Body of pancreas (tissue), 4 donors: Measurements from ENCODE around the gene CRLF1. TPM values are rescaled to one million over a fixed set of nuclear protein-coding genes. Genes with fewer than 3 reads are reported as not detected.

Experiments used
- ATAC-seq: fragments of 150-250 bp; one replicate; pipeline ENCODE4 v1.9.1; 2016
- DNase-seq, 4 donors: peaks; one replicate each; pipeline ENCODE4 v3.0.0-alpha.2; 2019
- H3K27ac ChIP-seq, 4 donors: fragments of 200-600 bp; sonication (generic); 1 replicate in 3 of 4; 2 replicates in 1 of 4; pipeline versions ENCODE4 v1.5.1 to v1.6.1; 2016 to 2019; ENCODE audit warnings: mild to moderate bottlenecking in 1 of 4, mixed read lengths in 1 of 4, moderate library complexity in 1 of 4
- H3K27me3 ChIP-seq, 2 donors: fragments of 200-600 bp; sonication (generic); one replicate each; pipeline ENCODE4 v1.6.0; 2016; ENCODE audit warnings: mild to moderate bottlenecking in 1 of 2
- H3K36me3 ChIP-seq, 2 donors: fragments of 200-600 bp; sonication (generic); replicated peaks in 1 of 2; 2 replicates each; pipeline ENCODE4 v1.5.1; 2016; ENCODE audit warnings: low read depth in 2 of 2; ENCODE audit not compliant: insufficient read depth in 1 of 2
- H3K4me1 ChIP-seq: fragments of 200-600 bp; sonication (generic); one replicate; pipeline ENCODE4 v1.6.0; 2016
- H3K4me3 ChIP-seq, 2 donors: fragments of 200-600 bp; sonication (generic); 1 replicate in 1 of 2; 2 replicates in 1 of 2; pipeline ENCODE4 v1.5.1; 2016 to 2019
- H3K9me3 ChIP-seq, 3 donors: fragments of 200-600 bp; sonication (generic); 1 replicate in 2 of 3; 2 replicates in 1 of 3; pipeline ENCODE4 v1.5.1; 2016
- POLR2A ChIP-seq, 3 donors: fragments of 450-650 bp; IDR thresholded peaks; one replicate each; pipeline ENCODE4 v1.6.1; 2016; ENCODE audit warnings: antibody characterized with exemption in 3 of 3, mild to moderate bottlenecking in 2 of 3
- whole genome bisulfite sequencing, 2 donors: methylation state at CpG; one replicate each; pipeline ENCODE4 v1.1.5; 2017; 5-methylcytosine and 5-hydroxymethylcytosine counted together
- intact Hi-C: fragments of 100-400 bp; cut with DNase I; formaldehyde crosslinking; loops from one replicate; pipeline ENCODE4 v1.15.1; 2023
- total RNA-seq, 2 donors: library from RNA; depleted of rRNA; stranded (reverse); fragments of >200 nt; gene quantifications; one replicate each; pipeline ENCODE4 v1.1.0, GENCODE V29; 2016
- TF ChIP-seq, protein P1 (sequence below), 7 experiments: fragments of 450-650 bp in 4 of 7; fragments of 200-600 bp in 3 of 7; sonication (generic) in 3 of 7; IDR thresholded peaks; one replicate each; pipeline ENCODE4 v1.5.1; 2016 to 2019; ENCODE audit warnings: antibody characterized with exemption in 7 of 7

Gene CRLF1
- total RNA-seq, 2 donors from 2014 or later = 23.3 to 40.2 TPM

DNA sequence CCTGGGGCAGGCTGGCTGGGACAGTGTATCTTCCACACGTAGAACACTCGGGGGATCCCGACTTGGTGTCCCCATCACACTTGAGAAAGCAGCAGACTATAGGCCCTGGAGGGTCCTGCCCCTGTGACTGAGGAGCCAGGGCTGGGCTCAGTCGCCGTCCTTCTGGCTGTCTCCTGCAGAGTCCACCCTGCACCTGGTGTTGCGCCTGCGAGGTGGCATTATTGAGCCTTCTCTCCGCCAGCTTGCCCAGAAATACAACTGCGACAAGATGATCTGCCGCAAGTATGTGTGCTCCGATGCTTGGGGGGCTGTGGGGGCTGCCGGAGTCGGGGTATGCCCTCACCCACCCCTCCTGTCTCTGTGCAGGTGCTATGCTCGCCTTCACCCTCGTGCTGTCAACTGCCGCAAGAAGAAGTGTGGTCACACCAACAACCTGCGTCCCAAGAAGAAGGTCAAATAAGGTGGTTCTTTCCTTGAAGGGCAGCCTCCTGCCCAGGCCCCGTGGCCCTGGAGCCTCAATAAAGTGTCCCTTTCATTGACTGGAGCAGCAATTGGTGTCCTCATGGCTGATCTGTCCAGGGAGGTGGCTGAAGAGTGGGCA is 31.8 kb downstream of the CRLF1 start:
- intact Hi-C loops = no loop called here
- Histone ChIP-seq H3K36me3 (peaks cover 11 to 14% of the 10 kb centered on the region in 2 donors), H3K27ac (no peak overlapping the region), H3K9me3 (no peaks in the 10 kb centered on the region), H3K4me1 (peaks cover 20% of the 10 kb centered on the region), H3K27me3 (no peaks in the 10 kb centered on the region), H3K4me3 (no peak overlapping the region)
- WGBS, 2 donors = 92 to 93% methylated on average over 3 to 15 of the region's 18 CpGs
- ATAC-seq (no peak), DNase-seq (no peak)
- TF ChIP-seq, protein P1, sequence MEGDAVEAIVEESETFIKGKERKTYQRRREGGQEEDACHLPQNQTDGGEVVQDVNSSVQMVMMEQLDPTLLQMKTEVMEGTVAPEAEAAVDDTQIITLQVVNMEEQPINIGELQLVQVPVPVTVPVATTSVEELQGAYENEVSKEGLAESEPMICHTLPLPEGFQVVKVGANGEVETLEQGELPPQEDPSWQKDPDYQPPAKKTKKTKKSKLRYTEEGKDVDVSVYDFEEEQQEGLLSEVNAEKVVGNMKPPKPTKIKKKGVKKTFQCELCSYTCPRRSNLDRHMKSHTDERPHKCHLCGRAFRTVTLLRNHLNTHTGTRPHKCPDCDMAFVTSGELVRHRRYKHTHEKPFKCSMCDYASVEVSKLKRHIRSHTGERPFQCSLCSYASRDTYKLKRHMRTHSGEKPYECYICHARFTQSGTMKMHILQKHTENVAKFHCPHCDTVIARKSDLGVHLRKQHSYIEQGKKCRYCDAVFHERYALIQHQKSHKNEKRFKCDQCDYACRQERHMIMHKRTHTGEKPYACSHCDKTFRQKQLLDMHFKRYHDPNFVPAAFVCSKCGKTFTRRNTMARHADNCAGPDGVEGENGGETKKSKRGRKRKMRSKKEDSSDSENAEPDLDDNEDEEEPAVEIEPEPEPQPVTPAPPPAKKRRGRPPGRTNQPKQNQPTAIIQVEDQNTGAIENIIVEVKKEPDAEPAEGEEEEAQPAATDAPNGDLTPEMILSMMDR (IDR thresholded peaks at IDR 0.05) = no peak
- TF ChIP-seq POLR2A (IDR thresholded peaks at IDR 0.05) = no peak

DNA sequence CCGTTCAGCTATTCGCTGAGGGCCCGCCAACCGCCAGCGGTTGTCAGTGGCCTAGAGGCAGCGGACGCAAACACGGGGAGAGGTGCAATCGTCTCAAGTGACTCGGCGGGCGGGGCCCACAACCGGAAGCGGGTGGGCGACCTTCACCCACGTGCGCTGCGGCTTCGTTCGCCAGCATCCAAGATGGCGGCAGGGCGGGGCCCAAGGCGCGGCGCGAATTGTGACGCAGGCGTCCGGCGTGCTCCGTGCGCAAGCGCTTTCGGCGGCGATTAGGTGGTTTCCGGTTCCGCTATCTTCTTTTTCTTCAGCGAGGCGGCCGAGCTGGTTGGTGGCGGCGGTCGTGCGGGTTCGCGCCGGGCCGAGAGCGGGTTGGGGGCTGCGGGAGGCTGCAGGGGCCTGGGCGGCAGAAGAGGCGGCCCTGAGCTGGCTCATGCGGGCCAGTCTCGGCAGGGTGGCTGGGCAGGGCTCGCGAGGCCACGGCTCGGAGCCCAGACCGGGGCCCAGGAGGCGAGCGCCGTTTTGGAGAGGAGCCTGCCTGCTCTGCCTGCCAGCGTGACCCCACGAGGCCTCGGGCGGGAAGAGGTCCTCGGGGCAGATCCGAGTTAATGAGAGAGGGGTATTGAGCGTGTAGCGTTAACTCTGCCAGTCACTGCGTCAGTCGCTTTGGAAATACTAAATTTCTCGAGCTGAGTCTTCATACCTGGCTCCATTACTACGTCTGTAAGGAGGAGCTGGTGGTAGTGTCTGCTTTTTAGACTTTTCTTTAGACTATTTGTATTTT is 34.8 kb downstream of the CRLF1 start, which contains the start of gene UBA52:
Gene UBA52 (plus strand): TSS at position 294 of the 781 bp plus-strand sequence. CDS start 1,444 bp downstream, outside the sequence.
- peak within 1 kb of the TSS; percentile 40 to 84 for H3K4me3 ChIP-seq

DNA sequence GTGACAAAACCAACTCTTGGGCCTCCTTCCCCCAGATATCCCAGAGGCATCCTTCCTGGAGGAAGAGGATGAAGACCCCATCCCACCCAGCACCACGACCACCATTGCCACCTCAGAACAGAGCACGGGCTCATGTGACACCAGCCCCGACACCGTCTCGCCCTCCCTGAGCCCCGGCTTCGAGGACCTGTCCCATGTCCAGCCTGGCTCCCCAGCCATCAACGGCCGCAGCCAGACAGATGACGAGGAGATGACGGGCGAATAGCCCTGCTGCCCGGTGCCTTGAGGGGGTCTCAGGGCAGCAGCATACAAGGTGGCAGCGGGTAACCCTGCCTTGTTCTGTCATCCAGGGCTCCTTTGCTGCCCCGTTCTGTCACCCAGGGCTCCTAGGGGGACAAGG is 38.2 kb downstream of the CRLF1 start:
- H3K9me3 ChIP-seq = no peaks in the 10 kb centered on the region
- peaks cover 16 to 35% of the 10 kb centered on the region in 2 donors for H3K36me3 ChIP-seq
- no peak overlapping the region for H3K4me3 ChIP-seq
- intact Hi-C loops = loop anchor here (10.0 kb wide), 1 partner anchor 104 kb away; no protein-coding TSS in a partner anchor
- peaks cover 16% of the 10 kb centered on the region for H3K4me1 ChIP-seq
- 84 to 100% methylated on average over 1 to 12 of the region's 15 CpGs for WGBS, 2 donors
- ATAC-seq (no peak), DNase-seq (no peak)
- H3K27ac ChIP-seq = no peak overlapping the region
- TF ChIP-seq POLR2A (IDR thresholded peaks at IDR 0.05) = no peak
- no peaks in the 10 kb centered on the region for H3K27me3 ChIP-seq

More for the DNA sequence above, 34.8 kb downstream of the CRLF1 start, which contains the start of gene UBA52:
- intact Hi-C loops = no loop called here
- peak within 1 kb of the TSS; percentile 64 to 85 (median 80) for H3K27ac ChIP-seq
- no peaks in the 10 kb centered on the region for H3K9me3 ChIP-seq
- no peaks in the 10 kb centered on the region for H3K27me3 ChIP-seq
- DNase-seq = peak; percentile 98 to 99 (median 98)
- H3K4me1 ChIP-seq = peaks cover 20% of the 10 kb centered on the region
- 1% methylated on average over 19 to 75 of the region's 75 CpGs for WGBS, 2 donors
- H3K36me3 ChIP-seq = peaks cover 18 to 28% of the 10 kb centered on the region in 2 donors
- peak; percentile 68 to 89 (median 82) for TF ChIP-seq POLR2A (IDR thresholded peaks at IDR 0.05)
- TF ChIP-seq, protein P1 (IDR thresholded peaks at IDR 0.05) = peak in 3 of 7 experiments; percentile 22 to 30 (median 24)
- ATAC-seq = peak; percentile 97

DNA sequence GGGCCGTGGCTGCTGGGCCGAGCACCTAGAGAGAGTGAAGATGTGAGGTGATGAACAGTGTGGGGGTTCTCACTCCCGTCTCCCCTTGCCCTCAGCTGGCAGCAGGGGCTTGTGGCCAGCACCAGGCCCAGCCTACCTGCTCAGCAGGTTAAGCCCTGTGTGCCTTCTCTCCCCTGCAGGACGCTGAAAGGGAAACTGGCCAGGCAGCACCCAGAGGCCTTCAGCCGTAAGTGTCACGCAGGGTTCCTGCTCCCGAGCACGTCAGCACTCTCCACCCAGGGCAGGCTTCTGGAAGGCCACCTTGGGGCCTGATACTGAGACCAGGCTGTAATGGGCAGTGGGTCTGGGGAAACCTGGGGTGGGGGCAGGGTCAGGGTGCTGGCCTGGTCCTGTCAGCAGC is 39.6 kb downstream of the CRLF1 start:
- H3K36me3 ChIP-seq = peaks cover 16 to 39% of the 10 kb centered on the region in 2 donors
- TF ChIP-seq POLR2A (IDR thresholded peaks at IDR 0.05) = no peak
- TF ChIP-seq, protein P1 (IDR thresholded peaks at IDR 0.05) = no peak
- H3K4me3 ChIP-seq = no peak overlapping the region
- intact Hi-C loops = loop anchor here (10.0 kb wide), 1 partner anchor 102 kb away; no protein-coding TSS in a partner anchor
- no peak overlapping the region for H3K27ac ChIP-seq
- no peaks in the 10 kb centered on the region for H3K9me3 ChIP-seq
- ATAC-seq = no peak
- no peak for DNase-seq
- H3K4me1 ChIP-seq = peaks cover 4% of the 10 kb centered on the region
- H3K27me3 ChIP-seq = no peaks in the 10 kb centered on the region
- WGBS, 2 donors = 80 to 97% methylated on average over 1 to 8 of the region's 8 CpGs

DNA sequence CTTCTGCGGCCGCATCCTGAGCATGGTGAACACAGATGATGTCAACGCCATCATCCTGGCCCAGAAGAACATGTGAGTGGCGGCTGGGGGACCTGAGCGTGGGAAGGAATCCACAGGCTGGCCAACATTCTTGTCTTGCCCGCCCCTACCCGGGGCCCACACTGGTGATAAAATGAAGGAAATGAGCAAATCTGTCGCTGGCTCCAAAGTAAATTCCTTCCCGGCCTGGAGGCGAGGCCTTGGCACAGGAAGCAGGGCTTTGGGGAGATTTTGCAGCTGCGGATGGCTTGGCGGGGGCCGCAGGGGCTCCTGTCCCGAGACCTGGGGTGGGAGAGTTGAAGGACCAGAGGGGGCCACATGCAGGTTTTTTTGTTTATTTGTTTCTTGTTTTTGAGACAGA is 44.5 kb downstream of the CRLF1 start:
- WGBS, 2 donors = 73 to 91% methylated on average over 14 of the region's 14 CpGs
- ATAC-seq (no peak), DNase-seq (peak in 1 of 4 donors; percentile 19)
- H3K36me3 ChIP-seq = peaks cover 15 to 25% of the 10 kb centered on the region in 2 donors
- no peak for TF ChIP-seq POLR2A (IDR thresholded peaks at IDR 0.05)
- TF ChIP-seq, protein P1 (IDR thresholded peaks at IDR 0.05) = no peak
- H3K4me1 ChIP-seq = peaks cover 15% of the 10 kb centered on the region
- H3K27me3 ChIP-seq = no peaks in the 10 kb centered on the region
- H3K9me3 ChIP-seq = no peaks in the 10 kb centered on the region
- intact Hi-C loops = loop anchor here (10.0 kb wide), 1 partner anchor 97 kb away; no protein-coding TSS in a partner anchor
- no peak overlapping the region for H3K4me3 ChIP-seq
- peak overlapping the region in 1 of 4 donors; percentile 17 for H3K27ac ChIP-seq
